HG03097 (cell line): Measurements from ENCODE around the gene SYTL4.

Experiments used
- ATAC-seq: cut with Tn5 transposase; IDR thresholded peaks from one replicate; pipeline ENCODE4 v1.9.1; 2021; ENCODE audit not compliant: unreplicated experiment, low FRiP score

SYTL4 gene

DNA sequence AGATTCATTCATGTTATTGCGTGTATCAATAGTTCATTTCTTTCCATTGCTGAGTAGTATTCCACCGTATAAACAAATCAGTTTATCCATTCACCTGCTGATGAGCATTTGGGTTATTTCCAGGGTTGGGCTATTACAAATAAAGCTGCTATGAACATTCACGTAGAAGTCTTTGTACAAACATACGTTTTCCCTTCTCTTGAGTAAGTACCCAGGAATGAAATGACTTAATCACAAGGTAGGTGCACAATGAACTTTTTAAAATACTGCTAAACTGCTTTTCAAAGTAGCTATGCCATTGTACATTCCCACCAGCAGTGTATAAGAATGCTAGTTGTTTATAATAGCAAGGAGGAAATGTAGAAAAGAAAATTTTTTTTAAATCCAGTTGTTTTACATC is 35.9 kb downstream of the SYTL4 start:
- no peak for ATAC-seq

DNA sequence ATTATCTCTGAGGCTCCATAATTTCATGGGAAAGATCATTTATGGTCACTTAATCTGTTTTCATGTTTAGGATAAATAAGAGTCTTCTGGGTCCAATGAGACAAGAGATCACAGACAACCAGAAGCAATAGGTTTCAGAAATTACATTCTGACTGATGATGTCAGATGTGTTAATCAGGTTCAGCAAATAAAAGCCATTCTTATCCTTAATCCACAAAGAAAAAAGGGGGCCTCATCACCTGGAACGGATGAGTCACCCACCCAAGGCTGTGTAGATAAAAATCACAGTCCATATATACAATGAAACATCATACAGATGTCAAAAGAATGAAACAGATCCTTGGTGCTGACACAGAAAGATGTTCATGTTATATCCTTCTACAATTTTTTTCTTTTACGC is 36.6 kb downstream of the SYTL4 start:
- ATAC-seq = no peak

DNA sequence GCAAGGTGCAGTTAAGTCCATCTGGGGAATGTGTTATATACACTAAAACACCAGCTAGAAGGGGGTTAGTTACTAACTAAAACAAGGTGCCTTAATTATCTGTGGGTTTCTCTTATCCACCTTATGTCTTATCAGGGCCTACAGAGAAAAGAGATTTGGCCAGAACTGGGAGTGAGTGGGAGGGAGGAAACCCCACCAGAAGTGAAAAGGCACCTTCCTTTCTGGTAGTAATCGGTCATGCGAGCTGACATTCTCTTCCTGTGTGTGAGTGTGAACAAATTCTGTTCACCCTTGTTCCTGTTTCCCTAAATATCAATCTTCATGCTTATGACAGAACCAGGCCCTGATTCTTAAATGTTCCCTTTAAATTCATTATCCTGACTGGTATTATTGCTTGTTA is 44.4 kb downstream of the SYTL4 start:
- no peak for ATAC-seq

DNA sequence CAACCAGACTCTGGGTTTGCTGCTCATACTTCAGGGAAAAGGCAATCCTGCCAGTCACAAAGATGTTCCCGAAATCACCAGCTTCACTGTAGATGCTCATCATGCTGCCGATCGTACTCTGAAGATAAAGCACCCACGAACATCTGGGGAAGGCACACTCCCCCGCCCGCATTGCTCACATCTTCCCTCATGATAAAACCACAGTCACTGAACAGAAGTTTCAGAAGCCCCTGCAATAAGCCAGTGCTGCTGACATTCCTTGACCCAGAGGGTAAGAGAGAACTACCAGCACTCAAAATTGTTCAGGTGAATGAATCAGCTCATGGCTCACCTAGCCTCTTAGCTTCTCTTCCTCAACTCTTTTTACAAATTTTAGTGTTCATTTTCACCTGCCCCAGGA is 44.8 kb downstream of the SYTL4 start:
- ATAC-seq = no peak

DNA sequence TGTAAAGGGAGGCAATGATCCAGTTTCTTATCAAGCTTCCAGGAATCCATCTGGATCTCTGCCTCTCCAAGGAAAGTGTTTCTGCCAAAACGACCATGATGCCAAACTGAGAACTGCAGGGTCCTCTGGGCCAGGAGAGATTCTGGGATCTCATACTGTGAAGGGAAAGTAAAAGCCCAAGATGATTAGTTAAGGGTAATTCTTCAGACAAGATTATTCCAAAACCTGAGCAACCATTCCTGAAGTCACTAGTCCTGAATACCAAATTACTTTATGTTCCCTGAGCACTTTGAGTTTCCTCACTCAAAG is 46.0 kb downstream of the SYTL4 start:
- ATAC-seq = no peak

DNA sequence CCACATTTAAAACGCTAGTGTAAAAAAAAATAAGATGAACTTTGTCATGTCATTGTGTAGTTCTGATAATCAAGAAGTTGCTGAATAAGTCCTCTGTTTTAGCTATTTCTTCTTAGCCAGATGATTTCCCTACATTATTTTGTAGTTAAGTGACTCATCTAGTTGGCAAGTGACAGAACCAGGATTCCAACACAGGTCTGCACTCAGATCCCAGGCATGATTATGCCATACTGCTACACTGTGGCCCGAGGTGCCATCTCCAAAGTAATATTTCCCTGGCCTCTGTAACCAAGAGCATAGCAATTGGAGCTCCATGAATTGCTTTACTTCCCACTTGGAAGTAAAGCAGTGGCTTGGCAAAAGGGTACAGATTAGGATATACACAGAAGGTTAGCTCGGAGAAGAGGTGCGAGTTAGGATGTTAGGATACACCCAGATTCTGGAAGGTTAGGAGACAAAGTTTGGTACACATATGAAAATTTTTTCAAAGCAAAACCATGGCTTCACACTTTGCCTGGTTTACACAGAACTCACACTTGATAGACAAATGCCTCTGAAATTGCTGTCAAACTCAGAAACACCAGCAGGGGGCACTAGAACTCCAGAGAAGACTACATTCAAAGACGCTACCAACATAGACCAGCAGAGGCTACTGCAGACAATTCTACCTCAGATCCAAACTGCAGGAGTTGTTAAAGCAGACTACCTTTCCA is 46.5 kb downstream of the SYTL4 start:
- peak; percentile 74 for ATAC-seq

DNA sequence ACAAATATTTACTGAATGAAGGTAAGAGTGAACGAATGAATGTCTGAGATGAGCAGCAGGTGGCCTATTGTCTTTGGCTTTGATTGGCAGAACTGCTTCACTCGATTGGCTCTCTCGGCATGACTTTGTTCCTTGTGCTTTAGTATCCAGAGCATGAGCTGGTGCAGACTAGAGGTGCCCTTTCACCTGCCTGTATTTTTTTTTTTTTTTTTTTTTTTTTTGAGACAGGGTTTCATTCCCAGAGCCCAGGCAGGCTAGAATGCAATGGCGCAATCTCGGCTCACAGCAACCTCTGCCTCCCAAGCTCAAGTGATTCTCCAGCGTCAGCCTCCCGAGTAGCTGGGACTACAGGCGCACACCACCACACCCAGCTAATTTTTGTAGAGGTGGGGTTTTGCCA is 49.0 kb downstream of the SYTL4 start:
- no peak for ATAC-seq

DNA sequence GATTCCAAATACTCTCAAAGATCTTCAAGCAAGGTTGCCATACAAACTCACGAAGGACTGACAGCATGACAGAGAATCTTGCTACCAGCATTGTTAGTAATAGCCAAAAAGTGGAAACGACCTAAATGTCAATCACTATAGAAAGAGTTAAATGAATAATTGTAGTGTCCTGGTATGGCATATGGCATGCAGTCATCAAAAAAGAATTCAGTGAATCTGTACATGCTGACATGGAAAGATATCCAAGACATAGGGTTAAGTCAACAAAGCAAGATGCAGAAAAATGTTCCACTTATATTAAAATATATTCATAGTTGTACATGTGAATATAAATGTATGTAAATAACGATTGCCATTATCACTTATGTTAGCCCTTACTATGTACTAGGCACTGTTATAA is 50.3 kb downstream of the SYTL4 start:
- ATAC-seq = no peak

DNA sequence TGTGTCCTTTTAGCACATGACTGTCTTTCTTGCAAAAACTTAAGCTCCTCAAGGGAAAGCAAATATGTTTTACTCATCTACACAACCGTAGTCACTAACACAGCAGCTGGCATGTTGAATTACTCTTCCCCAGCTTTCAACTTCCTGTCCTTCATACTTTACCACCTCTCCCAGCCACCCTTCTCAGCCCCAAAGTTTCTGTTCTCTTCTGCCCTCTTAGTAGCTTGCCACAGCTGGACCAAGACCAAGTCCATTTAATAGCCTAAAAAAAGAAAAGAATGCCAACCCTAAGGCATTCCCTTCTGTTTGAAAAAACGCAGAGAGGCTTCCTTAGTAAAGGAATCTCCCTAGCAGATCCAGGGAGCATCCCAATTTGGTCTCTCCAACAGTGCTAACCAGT is 51.2 kb downstream of the SYTL4 start:
- no peak for ATAC-seq

DNA sequence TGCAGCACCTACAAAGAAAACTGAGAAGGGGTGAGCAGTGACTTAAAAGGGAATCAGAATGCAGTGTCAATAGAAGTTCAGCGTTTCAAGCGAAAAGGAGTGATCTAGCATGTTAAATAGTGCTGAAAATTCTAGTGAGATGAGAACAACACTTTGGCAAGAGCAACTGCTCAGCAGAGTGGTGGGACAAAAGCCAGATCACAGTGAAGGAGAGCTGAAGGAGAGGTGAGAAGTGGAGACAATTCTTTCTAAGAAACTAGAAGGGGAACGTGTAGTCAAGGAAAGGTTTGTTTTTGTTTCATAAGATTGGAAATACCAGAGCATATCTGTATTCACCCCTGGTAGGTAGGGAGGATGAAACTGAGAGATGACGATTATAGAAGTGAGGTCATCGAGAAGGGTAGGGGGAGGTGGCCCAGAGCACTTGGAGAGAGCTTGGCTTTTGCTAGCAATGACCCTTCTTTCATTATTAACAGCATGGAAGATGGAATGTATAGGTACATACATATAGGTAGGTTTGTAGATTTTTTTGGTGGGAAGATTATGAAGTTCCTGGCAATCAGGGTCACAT is 54.2 kb downstream of the SYTL4 start:
- no peak for ATAC-seq

DNA sequence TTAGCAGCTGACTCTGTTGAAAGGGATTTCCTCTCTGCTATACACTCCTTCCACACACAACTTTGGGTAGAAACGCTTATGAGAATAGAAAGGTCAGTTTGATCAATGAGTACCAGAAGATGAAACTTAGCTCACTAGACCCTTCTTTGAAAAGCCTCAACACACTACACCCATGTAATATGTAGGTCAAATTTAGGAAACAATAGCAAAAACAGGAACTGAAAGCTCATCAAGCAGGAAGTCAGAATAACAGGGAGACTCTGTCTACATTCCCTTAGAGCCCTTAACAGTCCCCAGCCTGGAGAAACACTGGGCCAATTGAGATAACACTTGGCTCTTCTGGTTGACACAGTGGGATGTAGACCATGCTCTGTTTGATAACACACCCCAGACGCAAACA is 57.2 kb downstream of the SYTL4 start:
- ATAC-seq = no peak

DNA sequence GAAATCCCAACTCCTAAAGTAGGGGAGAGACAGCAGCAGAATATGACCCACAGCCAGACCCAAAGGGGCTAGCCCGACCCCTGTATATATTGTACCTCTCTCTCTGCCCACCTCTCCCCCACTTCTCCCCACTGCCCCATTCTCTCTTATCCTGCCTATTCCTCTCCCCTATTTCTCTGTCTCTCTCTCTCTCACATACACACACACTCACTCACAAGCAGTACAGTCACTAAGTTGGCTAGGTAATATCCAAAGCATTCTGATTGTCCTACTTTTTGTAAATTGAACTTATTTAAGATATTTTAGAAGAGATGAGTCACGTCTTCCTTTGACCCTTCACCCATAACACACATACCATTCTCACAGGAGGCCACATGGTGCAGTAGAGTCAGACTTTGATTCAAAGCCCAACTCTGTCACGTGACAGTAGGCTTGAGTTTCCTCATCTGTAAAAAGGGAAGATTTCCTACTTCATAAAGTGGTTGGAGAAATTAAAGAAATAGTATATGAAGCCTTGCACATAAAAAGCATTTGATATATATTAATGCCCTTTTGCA is 58.4 kb downstream of the SYTL4 start:
- no peak for ATAC-seq

DNA sequence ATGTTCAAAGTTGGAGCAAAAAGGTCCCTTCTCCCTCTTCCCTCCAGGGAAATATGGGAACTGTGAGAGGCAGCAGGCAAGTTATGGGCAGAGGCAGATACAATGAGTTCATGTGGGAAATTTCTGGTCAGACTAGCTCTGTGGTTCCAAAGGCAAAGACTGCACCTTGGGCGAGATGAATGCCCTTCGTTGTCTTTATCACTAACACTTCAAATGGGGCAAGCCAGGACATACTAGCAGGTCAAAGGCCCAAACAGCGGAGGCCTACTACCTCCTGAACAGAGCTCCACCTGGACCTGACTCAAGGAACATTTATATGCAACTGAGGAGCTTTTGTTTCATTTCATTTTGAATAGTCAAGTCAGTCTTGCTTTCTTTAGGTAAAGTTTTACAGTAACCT is 59.0 kb downstream of the SYTL4 start:
- ATAC-seq = no peak

DNA sequence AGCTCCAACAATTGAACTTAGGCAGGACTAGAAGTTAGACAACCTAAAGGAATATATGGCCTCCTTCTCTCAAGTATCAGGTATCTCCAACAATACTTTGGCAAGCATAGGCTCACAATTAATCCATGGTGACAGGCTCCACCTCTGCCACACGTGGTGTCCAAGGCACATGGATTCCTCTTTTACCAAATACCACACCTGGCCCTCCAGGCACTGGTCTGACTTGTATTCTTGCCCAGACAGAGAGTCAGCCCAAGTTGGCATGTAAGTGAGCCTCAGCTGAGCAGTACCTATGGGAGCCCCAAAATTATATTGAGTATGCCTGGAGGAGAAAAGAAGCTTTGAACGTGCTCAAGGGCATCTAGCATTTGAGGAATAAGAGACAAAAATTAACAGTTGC is 68.3 kb downstream of the SYTL4 start:
- no peak for ATAC-seq

DNA sequence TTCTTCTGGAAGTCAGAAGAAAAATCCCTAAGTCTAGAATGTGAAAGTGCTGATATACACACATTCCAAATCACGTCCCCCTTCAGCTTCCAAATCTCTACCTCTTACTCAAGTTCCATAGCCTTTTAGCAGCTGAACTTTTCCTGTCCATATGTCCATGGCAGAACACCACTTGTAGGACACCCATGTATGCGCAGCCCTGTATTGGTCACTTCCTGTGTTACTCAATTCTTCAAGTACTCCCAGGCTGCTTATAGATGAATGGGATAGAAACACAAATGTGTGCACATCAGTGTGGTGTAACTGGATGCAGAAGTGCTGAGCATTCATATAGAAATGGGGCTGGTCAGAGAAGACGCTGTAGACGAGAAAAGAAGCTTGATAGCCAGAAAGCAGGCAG is 69.1 kb downstream of the SYTL4 start:
- no peak for ATAC-seq

DNA sequence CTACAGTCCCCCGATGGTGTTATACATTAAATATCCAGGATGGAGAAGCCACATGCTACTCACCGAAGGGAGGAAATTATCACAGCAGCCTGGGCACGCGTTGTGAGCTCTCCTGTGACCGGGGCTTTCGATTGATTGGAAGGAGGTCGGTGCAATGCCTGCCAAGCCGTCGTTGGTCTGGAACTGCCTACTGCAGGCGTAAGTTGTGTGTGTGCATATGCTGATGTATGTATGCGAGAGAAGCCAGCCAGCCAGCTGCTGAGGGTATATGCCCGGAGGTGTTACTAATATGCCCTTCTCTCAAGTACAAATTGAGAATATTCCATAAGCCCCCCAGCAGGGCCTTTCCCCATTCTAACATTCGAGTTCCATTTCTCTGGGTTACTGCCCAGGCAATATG is 69.8 kb downstream of the SYTL4 start:
- ATAC-seq = no peak

DNA sequence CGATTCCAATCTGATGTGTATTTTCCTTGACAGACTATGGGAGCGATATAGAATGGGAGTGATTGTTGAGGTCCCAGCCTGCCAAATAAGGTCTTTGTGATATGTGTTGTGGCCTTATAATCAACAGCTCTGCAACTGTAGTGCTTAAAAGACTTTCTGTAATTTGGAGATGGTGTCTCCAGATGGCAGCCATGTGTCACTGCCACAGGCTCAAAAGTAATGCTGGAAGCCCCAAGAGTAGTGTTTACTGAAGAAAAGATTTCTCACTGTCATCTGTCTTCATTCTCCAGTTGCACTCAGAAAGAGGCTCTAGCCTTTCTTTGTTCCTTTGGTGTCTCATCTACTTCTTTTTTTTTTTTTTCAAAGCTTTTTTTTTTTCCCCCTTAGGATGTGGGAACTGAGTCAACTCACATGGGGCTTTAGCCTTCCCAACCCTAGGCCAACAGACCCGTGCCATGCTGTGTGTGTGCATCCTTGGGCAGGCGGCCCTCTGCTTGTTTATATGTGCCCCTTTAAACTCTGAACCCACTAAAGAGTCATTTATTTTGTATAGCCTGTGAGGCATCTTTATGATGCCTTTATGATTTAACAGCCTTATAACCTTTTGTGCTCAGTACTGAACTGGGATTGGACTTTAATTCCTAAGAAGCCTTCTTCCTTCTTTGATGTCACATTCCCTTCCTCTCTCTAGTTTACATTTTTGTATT is 72.3 kb downstream of the SYTL4 start:
- no peak for ATAC-seq

DNA sequence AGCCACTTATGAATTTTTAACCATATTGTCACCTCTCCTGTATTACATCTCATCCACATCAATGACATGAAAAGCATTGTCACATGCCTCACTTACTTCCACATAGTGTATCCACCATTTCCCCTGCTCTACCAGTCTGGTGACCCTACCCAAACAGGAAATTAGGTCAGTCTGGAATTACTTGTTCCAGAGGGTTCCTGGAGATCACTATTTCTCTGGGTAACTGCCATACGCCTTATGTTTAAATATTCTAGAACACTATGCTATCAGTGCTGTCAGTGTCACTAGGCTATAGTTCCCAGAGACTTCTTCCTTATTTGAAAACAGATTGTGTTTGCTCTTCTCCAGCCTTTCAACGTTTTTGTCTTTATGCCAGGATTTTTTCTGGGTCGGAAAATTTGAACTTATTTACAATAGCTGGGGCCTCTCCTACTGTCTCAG is 73.0 kb downstream of the SYTL4 start:
- ATAC-seq = no peak

DNA sequence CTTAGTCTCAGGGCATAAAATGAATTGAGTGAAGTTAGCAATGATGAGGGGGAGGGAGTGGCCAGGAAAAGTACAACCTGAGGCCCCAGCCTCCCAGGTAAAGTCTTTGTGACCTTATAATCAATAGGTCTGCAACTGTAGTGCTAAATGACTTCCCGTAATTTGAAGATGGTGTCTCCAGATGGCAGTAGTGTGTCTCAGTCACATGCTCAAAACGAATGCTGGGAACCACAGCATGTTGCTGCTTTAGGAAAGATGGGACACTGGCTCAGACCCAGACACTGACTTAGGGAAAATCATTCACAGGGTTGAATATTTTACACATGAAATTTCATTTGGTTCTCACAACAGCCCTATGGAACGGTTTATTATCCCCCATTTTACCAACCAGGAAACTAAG is 77.7 kb downstream of the SYTL4 start:
- no peak for ATAC-seq

DNA sequence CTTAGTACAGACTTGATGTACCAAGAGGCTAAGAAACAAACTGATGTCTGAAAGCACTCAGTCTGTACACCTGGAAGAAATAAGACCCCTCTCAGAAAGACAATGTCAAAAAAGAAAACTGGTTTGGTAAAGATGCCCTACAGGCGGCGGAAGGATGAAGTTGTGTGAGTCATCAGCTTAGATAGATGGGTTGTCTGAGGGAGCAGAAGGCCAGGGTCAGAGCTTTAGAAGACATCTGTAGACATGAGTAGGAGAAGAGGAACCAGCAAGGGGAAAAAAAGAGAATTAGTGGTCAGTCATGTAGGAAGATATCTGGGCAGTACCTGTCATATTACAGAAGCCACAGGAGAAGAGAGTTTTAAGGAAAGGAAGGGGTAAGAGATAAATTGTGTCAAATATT is 79.7 kb downstream of the SYTL4 start:
- no peak for ATAC-seq

DNA sequence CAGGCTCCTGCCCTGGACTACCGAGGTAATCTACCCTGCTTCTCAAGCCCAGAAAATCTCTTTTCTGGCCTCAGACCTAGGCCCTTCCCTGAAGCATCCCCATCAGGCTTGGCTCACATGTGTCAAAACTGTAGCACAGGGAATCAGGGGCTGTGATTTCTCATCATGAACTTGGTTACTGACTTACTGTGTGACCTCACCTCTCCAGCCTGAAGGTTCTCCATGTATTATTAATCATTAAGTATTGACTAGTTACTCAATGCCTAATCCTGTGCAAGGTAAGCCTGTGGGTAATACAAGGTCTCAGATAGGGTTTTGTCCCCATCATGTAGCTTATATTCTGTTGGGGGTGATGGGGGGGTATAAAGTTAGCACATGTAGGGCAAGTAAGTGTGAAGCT is 81.1 kb downstream of the SYTL4 start:
- ATAC-seq = no peak
